ENCODE results near the gene MLLT3. TPM values are rescaled to one million over a fixed set of nuclear protein-coding genes. Genes with fewer than 3 reads are reported as not detected.

The MLLT3 gene
- total RNA-seq, 4 donors from 2014 or later: 10.2 to 15.3 (median 14.5) TPM

DNA sequence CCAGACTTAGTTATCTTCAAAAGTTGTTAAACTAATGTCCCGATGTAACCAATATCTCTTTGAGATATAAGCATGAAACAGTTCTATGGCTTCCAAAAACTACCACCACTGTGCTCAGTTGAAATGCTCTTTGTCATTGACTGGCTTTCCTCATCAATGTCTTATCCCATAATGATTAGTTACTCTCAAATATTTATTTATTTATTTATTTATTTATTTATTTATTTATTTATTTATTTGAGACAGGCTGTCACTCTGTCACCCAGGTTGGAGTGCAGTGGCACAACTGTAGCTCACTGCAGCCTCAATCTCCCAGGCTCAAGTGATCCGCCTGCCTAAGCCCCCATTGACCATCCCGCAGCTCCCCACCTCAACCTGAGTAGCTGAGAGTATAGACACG, 28.0 kb upstream of the MLLT3 start:
- Histone ChIP-seq H3K36me3 (no peaks in the 10 kb centered on the region), H3K9me3 (no peaks in the 10 kb centered on the region), H3K4me1 (no peaks in the 10 kb centered on the region), H3K4me3 (no peak overlapping the region), H3K27me3 (no peaks in the 10 kb centered on the region), H3K27ac (no peak overlapping the region)
- TF ChIP-seq POLR2A (IDR thresholded peaks at IDR 0.05): no peak
- TF ChIP-seq, protein P1, sequence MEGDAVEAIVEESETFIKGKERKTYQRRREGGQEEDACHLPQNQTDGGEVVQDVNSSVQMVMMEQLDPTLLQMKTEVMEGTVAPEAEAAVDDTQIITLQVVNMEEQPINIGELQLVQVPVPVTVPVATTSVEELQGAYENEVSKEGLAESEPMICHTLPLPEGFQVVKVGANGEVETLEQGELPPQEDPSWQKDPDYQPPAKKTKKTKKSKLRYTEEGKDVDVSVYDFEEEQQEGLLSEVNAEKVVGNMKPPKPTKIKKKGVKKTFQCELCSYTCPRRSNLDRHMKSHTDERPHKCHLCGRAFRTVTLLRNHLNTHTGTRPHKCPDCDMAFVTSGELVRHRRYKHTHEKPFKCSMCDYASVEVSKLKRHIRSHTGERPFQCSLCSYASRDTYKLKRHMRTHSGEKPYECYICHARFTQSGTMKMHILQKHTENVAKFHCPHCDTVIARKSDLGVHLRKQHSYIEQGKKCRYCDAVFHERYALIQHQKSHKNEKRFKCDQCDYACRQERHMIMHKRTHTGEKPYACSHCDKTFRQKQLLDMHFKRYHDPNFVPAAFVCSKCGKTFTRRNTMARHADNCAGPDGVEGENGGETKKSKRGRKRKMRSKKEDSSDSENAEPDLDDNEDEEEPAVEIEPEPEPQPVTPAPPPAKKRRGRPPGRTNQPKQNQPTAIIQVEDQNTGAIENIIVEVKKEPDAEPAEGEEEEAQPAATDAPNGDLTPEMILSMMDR (IDR thresholded peaks at IDR 0.05): no peak
- no peak for TF ChIP-seq EP300 (IDR thresholded peaks at IDR 0.05)
- DNase-seq (ENCODE audit: low spot score in 2 of 2): no peak
- 97 to 100% methylated on average over 4 of the region's 4 CpGs for WGBS, 2 donors

DNA sequence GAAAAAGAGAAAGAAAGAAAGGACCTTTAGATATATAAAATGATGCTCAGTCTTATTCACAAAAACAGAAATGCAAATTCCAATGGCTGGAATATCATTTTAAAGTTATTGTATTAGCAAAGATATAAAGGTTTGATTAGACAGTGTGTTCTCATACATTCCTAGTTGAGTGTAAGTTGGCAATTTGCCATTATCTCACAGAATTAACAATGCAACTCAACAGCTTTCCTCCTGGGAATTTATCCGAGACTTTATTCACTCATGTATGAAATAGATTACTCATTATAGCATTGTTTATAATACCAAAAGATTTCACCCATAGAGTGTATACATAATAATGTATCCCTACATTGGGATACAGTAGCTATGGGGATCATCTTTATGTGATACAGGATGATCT, 27.1 kb upstream of the MLLT3 start:
- no peaks in the 10 kb centered on the region for H3K27me3 ChIP-seq
- H3K36me3 ChIP-seq: no peaks in the 10 kb centered on the region
- H3K4me1 ChIP-seq: no peaks in the 10 kb centered on the region
- H3K9me3 ChIP-seq: no peaks in the 10 kb centered on the region
- TF ChIP-seq, protein P1 (IDR thresholded peaks at IDR 0.05): no peak
- TF ChIP-seq EP300 (IDR thresholded peaks at IDR 0.05): no peak
- no peak for TF ChIP-seq POLR2A (IDR thresholded peaks at IDR 0.05)
- H3K4me3 ChIP-seq: no peak overlapping the region
- H3K27ac ChIP-seq: no peak overlapping the region
- 30 to 33% methylated on average over 1 of the region's 1 CpG for WGBS, 2 donors
- DNase-seq (ENCODE audit: low spot score in 2 of 2): no peak

DNA sequence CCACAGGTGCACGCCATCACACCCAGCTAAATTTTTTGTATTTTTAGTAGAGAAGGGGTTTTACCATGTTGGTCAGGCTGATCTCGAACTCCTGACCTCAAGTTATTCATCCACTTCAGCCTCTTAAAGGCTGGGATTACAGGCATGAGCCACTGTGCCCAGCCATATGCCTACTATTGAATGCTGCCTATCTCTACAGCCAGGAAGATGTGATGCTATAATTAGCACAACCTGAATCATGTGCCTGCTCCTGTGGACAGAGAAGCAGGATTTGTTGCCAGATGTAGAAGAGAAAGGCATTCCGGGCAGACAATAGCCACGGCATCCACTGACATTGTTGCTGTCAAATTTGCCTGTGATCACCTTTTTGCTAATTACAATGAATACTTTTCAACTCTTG, 24.4 kb upstream of the MLLT3 start:
- TF ChIP-seq EP300 (IDR thresholded peaks at IDR 0.05): no peak
- no peak for DNase-seq (ENCODE audit: low spot score in 2 of 2)

DNA sequence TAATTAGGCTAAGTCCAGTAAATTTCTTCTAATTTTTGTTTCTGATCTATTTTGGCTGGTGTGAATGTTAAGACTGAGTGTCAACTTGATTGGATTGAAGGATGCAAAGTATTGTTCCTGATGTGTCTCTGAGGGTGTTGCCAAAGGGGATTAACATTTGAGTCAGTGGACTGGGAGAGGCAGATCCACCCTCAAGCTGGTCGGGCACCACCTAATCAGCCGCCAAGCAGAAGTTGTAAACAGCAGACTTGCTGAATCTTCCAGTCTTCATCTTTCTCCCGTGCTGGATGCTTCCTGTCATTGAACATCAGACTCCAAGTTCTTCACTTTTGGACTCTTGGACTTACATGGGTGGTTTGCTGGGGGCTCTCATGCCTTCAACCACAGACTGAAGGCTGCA, 21.4 kb upstream of the MLLT3 start:
- no peaks in the 10 kb centered on the region for H3K4me1 ChIP-seq
- H3K4me3 ChIP-seq: no peak overlapping the region
- WGBS, 2 donors: 70 to 77% methylated on average over 3 of the region's 3 CpGs
- DNase-seq (ENCODE audit: low spot score in 2 of 2): no peak
- no peaks in the 10 kb centered on the region for H3K9me3 ChIP-seq
- no peaks in the 10 kb centered on the region for H3K27me3 ChIP-seq
- no peaks in the 10 kb centered on the region for H3K36me3 ChIP-seq
- TF ChIP-seq, protein P1 (IDR thresholded peaks at IDR 0.05): no peak
- TF ChIP-seq POLR2A (IDR thresholded peaks at IDR 0.05) (no peak), EP300 (IDR thresholded peaks at IDR 0.05) (no peak)
- H3K27ac ChIP-seq: no peak overlapping the region

More for the DNA sequence above, 24.4 kb upstream of the MLLT3 start:
- Histone ChIP-seq H3K27ac (no peak overlapping the region), H3K27me3 (no peaks in the 10 kb centered on the region), H3K4me1 (no peaks in the 10 kb centered on the region), H3K9me3 (no peaks in the 10 kb centered on the region), H3K36me3 (no peaks in the 10 kb centered on the region), H3K4me3 (no peak overlapping the region)
- 92 to 93% methylated on average over 4 of the region's 4 CpGs for WGBS, 2 donors

DNA sequence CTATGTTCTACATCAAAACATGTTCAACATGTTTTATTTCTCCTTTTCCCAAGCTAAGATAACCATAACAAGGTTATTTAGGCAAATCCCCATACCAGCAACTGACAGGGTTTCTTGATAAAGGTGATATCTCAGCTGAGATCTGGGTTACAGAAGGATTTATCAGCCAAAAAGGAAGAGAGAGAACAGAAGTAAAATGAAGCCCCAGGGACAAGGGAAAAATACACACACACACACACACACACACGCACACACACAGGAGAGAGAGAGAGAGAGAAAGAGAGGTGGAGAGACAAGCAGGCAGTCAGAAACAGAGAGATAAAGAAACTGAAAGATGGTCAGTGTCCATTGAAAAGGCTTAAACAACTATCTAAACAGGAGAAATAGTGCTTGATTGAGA, 19.7 kb upstream of the MLLT3 start:
- TF ChIP-seq EP300 (IDR thresholded peaks at IDR 0.05): no peak
- TF ChIP-seq, protein P1 (IDR thresholded peaks at IDR 0.05): no peak
- no peak for TF ChIP-seq POLR2A (IDR thresholded peaks at IDR 0.05)
- Histone ChIP-seq H3K4me1 (no peaks in the 10 kb centered on the region), H3K4me3 (no peak overlapping the region), H3K27ac (no peak overlapping the region), H3K9me3 (no peaks in the 10 kb centered on the region), H3K27me3 (no peaks in the 10 kb centered on the region), H3K36me3 (no peaks in the 10 kb centered on the region)
- 63 to 66% methylated on average over 1 of the region's 1 CpG for WGBS, 2 donors
- DNase-seq (ENCODE audit: low spot score in 2 of 2): no peak
